OCI-LY3 (cell line): ENCODE measurements around the gene RRP1.

ENCODE experiments used
- CTCF ChIP-seq: fragments of 200-600, 300-600 bp; sonication (generic); IDR thresholded peaks from 2 replicates; pipeline ENCODE4 v1.5.1; 2014; ENCODE audit warnings: antibody characterized with exemption, low read length, low read depth
- EZH2phosphoT487 ChIP-seq: fragments of 200-600 bp; shearing (Covaris generic); IDR thresholded peaks from 2 replicates; pipeline ENCODE4 v1.6.1; 2018; ENCODE audit warnings: antibody characterized with exemption, mixed run types, low read depth

DNA sequence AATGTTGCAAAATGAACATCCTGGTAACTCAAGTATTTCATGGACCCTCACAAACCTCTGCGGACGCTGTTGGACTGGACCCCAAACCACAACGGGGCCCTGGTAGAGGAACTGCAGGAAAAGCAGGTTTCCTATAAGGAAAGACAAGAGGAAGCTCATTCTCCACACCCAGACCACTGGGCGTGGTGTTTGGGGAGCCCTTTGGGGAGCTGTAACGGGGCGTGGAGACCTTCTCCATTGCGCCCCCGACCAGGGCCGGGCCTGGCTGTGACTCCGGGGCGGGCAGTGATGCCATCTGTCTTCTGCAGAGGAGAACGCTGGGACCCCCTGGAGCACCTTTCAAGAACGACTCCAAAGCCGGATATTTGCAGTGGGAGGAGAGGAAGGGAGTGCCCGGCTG, 45.7 kb downstream of the RRP1 start:
- no peak for TF ChIP-seq CTCF
- no peak for TF ChIP-seq EZH2phosphoT487
